GM23248 (cell line): ENCODE data around the gene ENTPD8. TPM values are rescaled to one million over a fixed set of nuclear protein-coding genes. Genes with fewer than 3 reads are reported as not detected.

ENCODE experiments used
- DNase-seq: peaks from one replicate; pipeline ENCODE4 v3.0.0-alpha.2; 2015
- H2AFZ ChIP-seq: fragments of 200-600 bp; sonication (generic); 2 replicates; pipeline ENCODE4 v1.6.1; 2016; ENCODE audit warnings: antibody characterized with exemption
- H3F3A ChIP-seq: fragments of 200-600 bp; sonication (generic); 2 replicates; pipeline ENCODE4 v1.6.1; 2016; ENCODE audit warnings: mild to moderate bottlenecking, antibody characterized with exemption, mixed run types; ENCODE audit not compliant: insufficient read depth
- H3K27ac ChIP-seq: fragments of 200-600 bp; sonication (generic); 2 replicates; pipeline ENCODE4 v1.5.1; 2016; ENCODE audit warnings: mild to moderate bottlenecking
- H3K27me3 ChIP-seq: fragments of 200-600 bp; sonication (generic); replicated peaks from 2 replicates; pipeline ENCODE4 v1.6.1; 2016; ENCODE audit warnings: mild to moderate bottlenecking; ENCODE audit not compliant: insufficient read depth
- H3K36me3 ChIP-seq: fragments of 200-600 bp; sonication (generic); 2 replicates; pipeline ENCODE4 v1.6.1; 2016; ENCODE audit warnings: low read depth, mild to moderate bottlenecking
- H3K4me1 ChIP-seq: fragments of 200-600 bp; sonication (generic); 2 replicates; pipeline ENCODE4 v1.6.1; 2016; ENCODE audit warnings: mild to moderate bottlenecking; ENCODE audit not compliant: insufficient read depth
- H3K4me2 ChIP-seq: fragments of 200-600 bp; sonication (generic); one replicate; pipeline ENCODE4 v1.6.1; 2016; ENCODE audit warnings: mild to moderate bottlenecking; ENCODE audit not compliant: unreplicated experiment
- H3K4me3 ChIP-seq: fragments of 200-600 bp; sonication (generic); 2 replicates; pipeline ENCODE4 v1.5.1; 2016; ENCODE audit warnings: mild to moderate bottlenecking
- H3K79me2 ChIP-seq: fragments of 200-600 bp; sonication (generic); 2 replicates; pipeline ENCODE4 v1.6.1; 2016; ENCODE audit warnings: mild to moderate bottlenecking; ENCODE audit not compliant: insufficient read depth
- H3K9ac ChIP-seq: fragments of 200-600 bp; sonication (generic); 2 replicates; pipeline ENCODE4 v1.6.1; 2016; ENCODE audit warnings: mild to moderate bottlenecking
- H3K9me2 ChIP-seq: fragments of 200-600 bp; sonication (generic); 2 replicates; pipeline ENCODE4 v1.6.1; 2016; ENCODE audit warnings: mixed run types, mild to moderate bottlenecking, moderate library complexity; ENCODE audit not compliant: insufficient read depth
- H3K9me3 ChIP-seq: fragments of 200-600 bp; sonication (generic); one replicate; pipeline ENCODE4 v1.6.1; 2017; ENCODE audit warnings: low read depth
- H4K20me1 ChIP-seq: fragments of 200-600 bp; sonication (generic); 2 replicates; pipeline ENCODE4 v1.6.0; 2016; ENCODE audit not compliant: insufficient read depth
- EZH2 ChIP-seq: fragments of 200-600 bp; sonication (generic); IDR thresholded peaks from 2 replicates; pipeline ENCODE4 v1.6.1; 2018; ENCODE audit warnings: antibody characterized with exemption, mild to moderate bottlenecking; ENCODE audit not compliant: insufficient read depth, poor library complexity, severe bottlenecking
- EZH2phosphoT487 ChIP-seq: fragments of 200-600 bp; sonication (generic); IDR thresholded peaks from 2 replicates; pipeline ENCODE4 v1.6.1; 2018; ENCODE audit warnings: antibody characterized with exemption, moderate library complexity, mild to moderate bottlenecking, low read depth; ENCODE audit not compliant: insufficient read depth
- WGBS, 2 experiments: methylation state at CpG; one replicate each; pipeline ENCODE4 v1.1.6; 2015 to 2017; ENCODE audit warnings: low lambda C conversion rate in 2 of 2, low coverage in 1 of 2; ENCODE audit errors: missing lambda C conversion rate in 2 of 2; 5-methylcytosine and 5-hydroxymethylcytosine counted together
- in situ Hi-C: fragments of 300-500 bp; cut with MboI; formaldehyde crosslinking; loops from 2 replicates; pipeline ENCODE4 v1.15.0; 2020
- polyA plus RNA-seq: library from polyadenylated mRNA; unstranded; fragments of >200 nt; fragmentation: Nextera tagmentation; extraction: Ambion mirVana; gene quantifications from 2 replicates; pipeline ENCODE4 v1.2.1, GENCODE V29; 2016
- total RNA-seq: library from RNA; depleted of rRNA; stranded (reverse); fragments of >200 nt; shearing (Covaris generic); gene quantifications from 2 replicates; pipeline ENCODE4 v1.2.3, GENCODE V29; 2014

ENTPD8 gene
- total and polyA plus RNA-seq, 2 experiments from 2014 or later = not detected

GRCh38 chr9:137436761-137437600 lies 4.2 kb downstream of the ENTPD8 start:
- TF ChIP-seq EZH2phosphoT487 (no peak), EZH2 (no peak)
- H3K9me3 ChIP-seq = no peaks in the 10 kb centered on the region
- no peaks in the 10 kb centered on the region for H3K27me3 ChIP-seq
- in situ Hi-C loops = no loop called here
- H3K27ac ChIP-seq = no peak overlapping the region
- H3K9ac ChIP-seq = no peak overlapping the region
- H3K4me2 ChIP-seq = no peak overlapping the region
- no peak overlapping the region for H3K4me3 ChIP-seq
- H3K4me1 ChIP-seq = no peaks in the 10 kb centered on the region
- no peak for DNase-seq
- H3K36me3 ChIP-seq = no peaks in the 10 kb centered on the region
- H3F3A ChIP-seq = no peaks in the 10 kb centered on the region
- no peaks in the 10 kb centered on the region for H3K79me2 ChIP-seq
- 75 to 84% methylated on average over 19 to 23 of the region's 24 CpGs for whole genome bisulfite sequencing, 2 experiments
- no peak overlapping the region for H2AFZ ChIP-seq
- H3K9me2 ChIP-seq = no peaks in the 10 kb centered on the region
- no peaks in the 10 kb centered on the region for H4K20me1 ChIP-seq

GRCh38 chr9:137435980-137436760 lies 5.0 kb downstream of the ENTPD8 start:
- no peak overlapping the region for H3K9ac ChIP-seq
- no peaks in the 10 kb centered on the region for H3K9me2 ChIP-seq
- H3K27ac ChIP-seq = no peak overlapping the region
- H3F3A ChIP-seq = no peaks in the 10 kb centered on the region
- TF ChIP-seq EZH2 (no peak), EZH2phosphoT487 (no peak)
- DNase-seq = peak; percentile 92
- WGBS, 2 experiments = 57 to 61% methylated on average over 19 to 37 of the region's 42 CpGs
- H3K36me3 ChIP-seq = no peaks in the 10 kb centered on the region
- H3K4me3 ChIP-seq = no peak overlapping the region
- H3K4me1 ChIP-seq = no peaks in the 10 kb centered on the region
- no peak overlapping the region for H3K4me2 ChIP-seq
- H3K79me2 ChIP-seq = no peaks in the 10 kb centered on the region
- in situ Hi-C loops = no loop called here
- no peaks in the 10 kb centered on the region for H3K9me3 ChIP-seq
- no peaks in the 10 kb centered on the region for H3K27me3 ChIP-seq
- H4K20me1 ChIP-seq = no peaks in the 10 kb centered on the region
- H2AFZ ChIP-seq = no peak overlapping the region

GRCh38 chr9:137435381-137435891 lies 5.7 kb downstream of the ENTPD8 start:
- no peaks in the 10 kb centered on the region for H3K4me1 ChIP-seq
- in situ Hi-C loops = no loop called here
- H3K9me2 ChIP-seq = no peaks in the 10 kb centered on the region
- no peaks in the 10 kb centered on the region for H3K79me2 ChIP-seq
- H2AFZ ChIP-seq = no peak overlapping the region
- H3K36me3 ChIP-seq = no peaks in the 10 kb centered on the region
- H3K27ac ChIP-seq = no peak overlapping the region
- no peak overlapping the region for H3K4me2 ChIP-seq
- no peaks in the 10 kb centered on the region for H4K20me1 ChIP-seq
- no peak overlapping the region for H3K4me3 ChIP-seq
- H3K9ac ChIP-seq = no peak overlapping the region
- no peak for DNase-seq
- H3F3A ChIP-seq = no peaks in the 10 kb centered on the region
- H3K27me3 ChIP-seq = no peaks in the 10 kb centered on the region
- H3K9me3 ChIP-seq = no peaks in the 10 kb centered on the region
- TF ChIP-seq EZH2phosphoT487 (no peak), EZH2 (no peak)
- WGBS, 2 experiments = 83 to 84% methylated on average over 20 of the region's 20 CpGs

- Histone ChIP-seq H2AFZ (no peak overlapping the region), H3K4me1 (no peaks in the 10 kb centered on the region), H3K4me2 (no peak overlapping the region), H3K4me3 (no peak overlapping the region), H3K9ac (no peak overlapping the region), H3K27ac (no peak overlapping the region), H4K20me1 (no peaks in the 10 kb centered on the region), H3K27me3 (no peaks in the 10 kb centered on the region), H3F3A (no peaks in the 10 kb centered on the region), H3K9me2 (no peaks in the 10 kb centered on the region), H3K79me2 (no peaks in the 10 kb centered on the region), H3K9me3 (no peaks in the 10 kb centered on the region), H3K36me3 (no peaks in the 10 kb centered on the region)
- TF ChIP-seq EZH2phosphoT487 (no peak), EZH2 (no peak)
- in situ Hi-C loops = no loop called here
- no peak for DNase-seq
- WGBS, 2 experiments = 75 to 80% methylated on average over 26 to 28 of the region's 43 CpGs
These were observed 6.4 kb downstream of the ENTPD8 start for GRCh38 chr9:137434498-137435380.
